ENCODE results near the gene PAPSS2.

DNA sequence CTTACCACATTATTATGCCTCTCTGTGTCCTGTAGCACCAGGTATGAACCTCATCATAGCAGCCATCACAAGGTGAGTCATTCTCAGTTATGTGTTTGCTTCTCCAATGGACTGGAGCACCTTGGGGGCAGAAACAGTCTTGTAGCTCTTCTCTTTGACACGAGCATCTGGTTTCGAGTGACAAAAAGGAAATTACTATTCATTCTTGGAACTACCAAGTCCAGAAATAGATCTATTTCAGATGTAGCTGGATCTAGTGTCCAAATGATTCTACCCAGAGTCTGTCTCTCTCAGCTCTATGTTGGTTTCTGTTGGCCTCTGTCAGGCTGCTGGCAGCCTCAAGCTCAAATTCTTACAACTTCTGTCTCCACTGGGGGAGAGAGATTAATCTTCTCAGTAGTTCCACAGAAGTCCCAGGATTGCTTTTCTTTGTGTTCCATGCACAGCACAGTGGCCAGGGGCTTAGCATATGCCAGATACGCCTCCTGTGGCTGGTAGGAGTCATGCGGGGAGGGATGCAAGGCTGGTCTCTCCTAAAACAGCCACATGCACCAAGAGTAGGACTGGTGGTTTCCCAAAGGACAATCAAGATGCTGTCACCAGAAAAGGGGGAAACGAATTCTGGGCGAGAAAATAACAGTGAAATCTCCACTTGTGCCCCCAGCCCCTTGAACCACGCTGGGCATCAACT is 37.2 kb upstream of the PAPSS2 start:
- TF ChIP-seq, protein P1, sequence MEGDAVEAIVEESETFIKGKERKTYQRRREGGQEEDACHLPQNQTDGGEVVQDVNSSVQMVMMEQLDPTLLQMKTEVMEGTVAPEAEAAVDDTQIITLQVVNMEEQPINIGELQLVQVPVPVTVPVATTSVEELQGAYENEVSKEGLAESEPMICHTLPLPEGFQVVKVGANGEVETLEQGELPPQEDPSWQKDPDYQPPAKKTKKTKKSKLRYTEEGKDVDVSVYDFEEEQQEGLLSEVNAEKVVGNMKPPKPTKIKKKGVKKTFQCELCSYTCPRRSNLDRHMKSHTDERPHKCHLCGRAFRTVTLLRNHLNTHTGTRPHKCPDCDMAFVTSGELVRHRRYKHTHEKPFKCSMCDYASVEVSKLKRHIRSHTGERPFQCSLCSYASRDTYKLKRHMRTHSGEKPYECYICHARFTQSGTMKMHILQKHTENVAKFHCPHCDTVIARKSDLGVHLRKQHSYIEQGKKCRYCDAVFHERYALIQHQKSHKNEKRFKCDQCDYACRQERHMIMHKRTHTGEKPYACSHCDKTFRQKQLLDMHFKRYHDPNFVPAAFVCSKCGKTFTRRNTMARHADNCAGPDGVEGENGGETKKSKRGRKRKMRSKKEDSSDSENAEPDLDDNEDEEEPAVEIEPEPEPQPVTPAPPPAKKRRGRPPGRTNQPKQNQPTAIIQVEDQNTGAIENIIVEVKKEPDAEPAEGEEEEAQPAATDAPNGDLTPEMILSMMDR (IDR thresholded peaks at IDR 0.05; ENCODE audit: extremely low read depth in 1 of 2, insufficient read depth in 1 of 2, low read depth in 1 of 2, low read length in 2 of 2) = no peak
- no peak for TF ChIP-seq MYC (IDR thresholded peaks at IDR 0.05; ENCODE audit: low read depth, low read length)
- TF ChIP-seq, protein P2, sequence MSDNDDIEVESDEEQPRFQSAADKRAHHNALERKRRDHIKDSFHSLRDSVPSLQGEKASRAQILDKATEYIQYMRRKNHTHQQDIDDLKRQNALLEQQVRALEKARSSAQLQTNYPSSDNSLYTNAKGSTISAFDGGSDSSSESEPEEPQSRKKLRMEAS (IDR thresholded peaks at IDR 0.05; ENCODE audit: insufficient read depth, insufficient read length) = no peak
- TF ChIP-seq JUN (IDR thresholded peaks at IDR 0.05; ENCODE audit: borderline replicate concordance, insufficient read depth, insufficient read length, low read depth) = no peak
- no peak for TF ChIP-seq EZH2 (IDR thresholded peaks at IDR 0.05; ENCODE audit: borderline replicate concordance, low read depth, low read length, severe bottlenecking)

Data from endothelial cell of umbilical vein (primary cell).